Sigmoid colon (tissue), 4 donors: ENCODE measurements around the gene RPE.

Experiments used
- EP300 ChIP-seq, 4 donors: sonication (generic); formaldehyde crosslinking; IDR thresholded peaks; one replicate each; pipeline ENCODE4 v1.6.1; 2017; ENCODE audit warnings: antibody characterized with exemption in 4 of 4
- POLR2AphosphoS5 ChIP-seq, 4 donors: sonication (generic); formaldehyde crosslinking; IDR thresholded peaks; one replicate each; pipeline ENCODE4 v1.6.1; 2017; ENCODE audit warnings: antibody characterized with exemption in 4 of 4
- TF ChIP-seq, protein P1 (sequence below), 4 experiments: fragments of 450-650 bp in 3 of 4; fragments of 200-600 bp in 1 of 4; IDR thresholded peaks; one replicate each; pipeline ENCODE4 v1.5.1; 2016 to 2019; ENCODE audit warnings: antibody characterized with exemption in 4 of 4, mild to moderate bottlenecking in 3 of 4, moderate library complexity in 2 of 4

DNA sequence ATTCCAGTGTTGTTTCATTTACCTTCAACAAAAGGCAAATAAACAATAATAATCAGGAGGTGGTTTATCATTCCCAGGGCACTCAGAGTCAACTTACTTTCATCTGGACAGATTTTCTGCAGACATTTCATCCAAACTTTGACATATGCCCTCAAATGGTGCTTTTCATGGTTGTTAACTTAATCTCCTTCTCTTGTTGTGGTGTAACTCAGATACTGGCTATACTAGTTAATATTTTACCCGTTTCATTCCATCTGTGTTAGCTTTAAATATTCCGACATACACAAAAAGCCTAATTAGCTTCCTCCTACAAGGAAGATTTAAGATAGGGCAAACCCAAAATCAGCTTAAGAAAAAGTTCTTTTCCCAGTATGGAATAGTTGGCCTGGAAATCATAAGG lies 44.4 kb upstream of the RPE start:
- TF ChIP-seq, protein P1, sequence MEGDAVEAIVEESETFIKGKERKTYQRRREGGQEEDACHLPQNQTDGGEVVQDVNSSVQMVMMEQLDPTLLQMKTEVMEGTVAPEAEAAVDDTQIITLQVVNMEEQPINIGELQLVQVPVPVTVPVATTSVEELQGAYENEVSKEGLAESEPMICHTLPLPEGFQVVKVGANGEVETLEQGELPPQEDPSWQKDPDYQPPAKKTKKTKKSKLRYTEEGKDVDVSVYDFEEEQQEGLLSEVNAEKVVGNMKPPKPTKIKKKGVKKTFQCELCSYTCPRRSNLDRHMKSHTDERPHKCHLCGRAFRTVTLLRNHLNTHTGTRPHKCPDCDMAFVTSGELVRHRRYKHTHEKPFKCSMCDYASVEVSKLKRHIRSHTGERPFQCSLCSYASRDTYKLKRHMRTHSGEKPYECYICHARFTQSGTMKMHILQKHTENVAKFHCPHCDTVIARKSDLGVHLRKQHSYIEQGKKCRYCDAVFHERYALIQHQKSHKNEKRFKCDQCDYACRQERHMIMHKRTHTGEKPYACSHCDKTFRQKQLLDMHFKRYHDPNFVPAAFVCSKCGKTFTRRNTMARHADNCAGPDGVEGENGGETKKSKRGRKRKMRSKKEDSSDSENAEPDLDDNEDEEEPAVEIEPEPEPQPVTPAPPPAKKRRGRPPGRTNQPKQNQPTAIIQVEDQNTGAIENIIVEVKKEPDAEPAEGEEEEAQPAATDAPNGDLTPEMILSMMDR (IDR thresholded peaks at IDR 0.05) = no peak
- TF ChIP-seq POLR2AphosphoS5 (IDR thresholded peaks at IDR 0.05) (no peak), EP300 (IDR thresholded peaks at IDR 0.05) (no peak)
